Measurements from ENCODE around the gene GBF1. TPM values are rescaled to one million over a fixed set of nuclear protein-coding genes. Genes with fewer than 3 reads are reported as not detected.

GBF1 gene
- total RNA-seq, 1 experiment from 2014 or later, result 23.7 TPM

GRCh38 chr10:102413806-102414561 lies 168.7 kb downstream of the GBF1 start:
- H3K4me1 Mint-ChIP-seq, result peaks cover 34 to 57% of the 10 kb centered on the region in 2 experiments
- H3K27ac Mint-ChIP-seq, result no peak overlapping the region
- Histone ChIP-seq H3K4ac (ENCODE audit: low read depth, low read length) (no peak overlapping the region), H3K9ac (ENCODE audit: extremely low read depth, insufficient read length, low read length) (no peak overlapping the region), H4K5ac (ENCODE audit: insufficient read length, low read depth, low read length) (no peak overlapping the region), H2BK15ac (ENCODE audit: low read depth, low read length) (no peak overlapping the region), H3K79me1 (ENCODE audit: insufficient read depth, low read depth, low read length, poor library complexity, severe bottlenecking) (no peaks in the 10 kb centered on the region), H3T11ph (ENCODE audit: low read length) (no peak overlapping the region), H2AK5ac (ENCODE audit: insufficient read length, low read length) (no peak overlapping the region), H3K4me2 (ENCODE audit: insufficient read depth, insufficient read length, low read length) (no peak overlapping the region), H2BK12ac (ENCODE audit: insufficient read length, low read depth, low read length) (no peak overlapping the region), H3K27me3 (ENCODE audit: insufficient read depth, low read length) (peaks cover 15% of the 10 kb centered on the region; the same call in 1 of the 2 replicates), H3K18ac (ENCODE audit: insufficient read length, low read depth, low read length) (no peak overlapping the region), H3K23me2 (ENCODE audit: insufficient read length, low read depth, low read length, poor library complexity, severe bottlenecking) (peaks cover 12% of the 10 kb centered on the region), H2AFZ (ENCODE audit: low read length) (no peak overlapping the region), H3K4me1 (ENCODE audit: insufficient read depth, low read length) (peaks cover 5% of the 10 kb centered on the region; the same call in 1 of the 2 replicates), H2BK20ac (ENCODE audit: low read depth, low read length, poor library complexity, severe bottlenecking) (no peak overlapping the region), H3K27ac (ENCODE audit: insufficient read length, low read depth, low read length) (no peak overlapping the region), H2BK5ac (ENCODE audit: insufficient read length, low read length) (no peak overlapping the region), H4K8ac (replicated peaks; ENCODE audit: insufficient read length, low read depth, low read length) (no peak overlapping the region), H4K20me1 (ENCODE audit: control insufficient read depth, insufficient read depth, insufficient read length) (peaks cover 2% of the 10 kb centered on the region), H2BK120ac (ENCODE audit: low read depth, low read length, poor library complexity, severe bottlenecking) (no peak overlapping the region), H3K9me3 (ENCODE audit: control insufficient read depth, low read depth, low read length) (no peaks in the 10 kb centered on the region), H3K23ac (ENCODE audit: insufficient read length, low read depth, low read length) (no peak overlapping the region), H4K91ac (ENCODE audit: insufficient read length, low read depth, low read length) (no peak overlapping the region), H3K79me2 (ENCODE audit: insufficient read depth, low read length) (no peaks in the 10 kb centered on the region), H3K14ac (ENCODE audit: insufficient read depth, low read length) (no peak overlapping the region), H3K56ac (ENCODE audit: insufficient read length, low read depth, low read length) (no peak overlapping the region)
- WGBS (ENCODE audit: extremely low coverage, insufficient read length, low lambda C conversion rate), result no CpG with 5 or more reads among the region's 16 CpGs
- no peak for TF ChIP-seq CTCF (conservative IDR thresholded peaks at IDR 0.05)
- H3K36me3 Mint-ChIP-seq (ENCODE audit: insufficient read depth in 1 of 3, low read depth in 3 of 3), result peaks cover 0 to 2% (median 2%) of the 10 kb centered on the region in 3 experiments; a peak in 2 of 7 replicates
- no peak for DNase-seq
- peaks cover 0 to 4% of the 10 kb centered on the region in 2 experiments; a peak in 2 of 5 replicates for H3K9me3 Mint-ChIP-seq
- no peak overlapping the region; a peak in 1 of 5 replicates for H3K4me3 Mint-ChIP-seq
- peaks cover 70% of the 10 kb centered on the region for H3K27me3 Mint-ChIP-seq (ENCODE audit: low read depth)
